Measurements from ENCODE around the gene ACOX3.
"Not testable (repeated sequence)": the region's sequence is repeated elsewhere in the genome, so short reads cannot be mapped to it uniquely, and the experiment has no call there.

The ACOX3 gene

DNA sequence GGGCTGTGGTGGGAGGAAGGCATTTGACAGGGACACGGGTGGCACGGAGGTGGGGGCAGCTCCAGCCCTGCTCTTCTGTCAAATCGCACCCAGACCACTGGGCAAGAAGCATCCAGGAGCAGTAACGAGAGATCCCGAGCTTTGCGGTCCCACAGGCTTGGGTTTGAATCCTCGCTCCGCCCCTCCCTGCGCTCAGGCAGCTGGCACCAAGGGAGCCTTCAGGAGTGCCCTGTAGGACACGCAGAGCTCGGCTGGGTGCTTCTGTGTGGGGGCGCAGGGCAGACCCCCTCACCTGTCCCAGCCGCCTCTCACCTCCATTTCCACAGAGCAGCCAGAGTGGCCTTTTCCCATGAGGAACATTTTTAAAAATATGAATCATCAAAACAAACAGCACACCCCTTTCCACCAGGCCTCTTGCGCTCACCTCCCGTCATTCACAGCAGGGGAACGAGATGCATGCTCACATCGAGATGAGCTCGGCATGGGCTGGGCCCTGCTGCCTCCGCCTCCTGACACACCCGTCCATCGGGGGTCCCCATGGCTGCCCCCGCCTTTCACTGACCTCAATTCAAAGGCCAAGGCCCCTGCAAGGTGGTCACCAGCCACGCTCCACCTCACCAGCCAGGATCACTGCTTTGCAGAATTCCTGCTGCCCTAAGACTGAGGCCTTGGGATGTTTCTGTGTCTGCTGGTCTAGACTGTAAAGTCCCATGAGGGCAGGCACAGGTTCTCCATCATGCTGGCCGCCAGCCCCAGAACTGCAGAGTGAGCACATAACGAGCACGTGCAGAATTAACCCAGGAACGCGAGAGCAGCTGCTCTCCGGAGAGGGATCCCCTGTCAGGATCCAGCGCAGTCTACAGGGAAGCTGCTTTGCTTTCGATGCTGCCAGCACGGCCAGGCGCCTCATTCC lies 52.7 kb downstream of the ACOX3 start:
- CTCF ChIA-PET: no interaction called here
- H3K4me3 Mint-ChIP-seq: no peak overlapping the region
- no peaks in the 10 kb centered on the region for H3K9me3 Mint-ChIP-seq
- H3K4me1 Mint-ChIP-seq: no peaks in the 10 kb centered on the region
- no peaks in the 10 kb centered on the region for H3K27me3 Mint-ChIP-seq
- H3K36me3 Mint-ChIP-seq: no peaks in the 10 kb centered on the region
- no peak for DNase-seq
- no peak overlapping the region for H3K27ac Mint-ChIP-seq

DNA sequence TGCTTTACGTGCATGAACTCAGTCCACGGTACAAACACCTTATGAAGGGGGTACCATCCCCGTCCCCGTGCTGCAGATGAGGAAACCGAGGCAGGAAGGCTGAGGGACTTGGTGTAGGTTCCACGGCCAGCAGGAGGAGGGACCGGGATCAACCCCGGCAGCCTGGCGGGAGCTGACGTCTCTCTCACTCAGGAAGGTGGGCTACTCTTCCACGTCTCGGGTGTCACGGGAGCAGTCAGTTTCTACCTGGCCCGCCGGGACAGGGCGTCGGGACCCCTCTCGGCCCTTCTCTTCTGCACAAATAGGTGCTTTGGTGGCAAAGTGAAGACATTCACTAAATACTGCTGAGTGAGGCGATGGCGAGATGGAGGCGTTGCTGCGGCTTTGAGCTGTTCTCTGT lies 53.3 kb downstream of the ACOX3 start:
- H3K4me1 Mint-ChIP-seq: no peaks in the 10 kb centered on the region
- no peaks in the 10 kb centered on the region for H3K9me3 Mint-ChIP-seq
- H3K27ac Mint-ChIP-seq: no peak overlapping the region
- DNase-seq: no peak
- CTCF ChIA-PET: no interaction called here
- H3K4me3 Mint-ChIP-seq: no peak overlapping the region
- no peaks in the 10 kb centered on the region for H3K36me3 Mint-ChIP-seq
- H3K27me3 Mint-ChIP-seq: no peaks in the 10 kb centered on the region

- no peak for DNase-seq
- CTCF ChIA-PET: no interaction called here
- Mint-ChIP-seq H3K27ac (no peak overlapping the region), H3K4me3 (no peak overlapping the region), H3K27me3 (no peaks in the 10 kb centered on the region), H3K36me3 (no peaks in the 10 kb centered on the region), H3K9me3 (no peaks in the 10 kb centered on the region), H3K4me1 (no peaks in the 10 kb centered on the region)
Observed at GRCh38 chr4:8386731-8387130, 53.8 kb downstream of the ACOX3 start.

GRCh38 chr4:8386131-8386530 lies 54.4 kb downstream of the ACOX3 start:
- H3K4me3 Mint-ChIP-seq, H3K27ac Mint-ChIP-seq, H3K9me3 Mint-ChIP-seq, H3K4me1 Mint-ChIP-seq, H3K27me3 Mint-ChIP-seq, H3K36me3 Mint-ChIP-seq, DNase-seq: not testable (repeated sequence)
- CTCF ChIA-PET: interaction anchor here (1.6 kb wide), 1 partner anchor 16 kb away, joined by 7 read pairs; no protein-coding TSS in a partner anchor

DNA sequence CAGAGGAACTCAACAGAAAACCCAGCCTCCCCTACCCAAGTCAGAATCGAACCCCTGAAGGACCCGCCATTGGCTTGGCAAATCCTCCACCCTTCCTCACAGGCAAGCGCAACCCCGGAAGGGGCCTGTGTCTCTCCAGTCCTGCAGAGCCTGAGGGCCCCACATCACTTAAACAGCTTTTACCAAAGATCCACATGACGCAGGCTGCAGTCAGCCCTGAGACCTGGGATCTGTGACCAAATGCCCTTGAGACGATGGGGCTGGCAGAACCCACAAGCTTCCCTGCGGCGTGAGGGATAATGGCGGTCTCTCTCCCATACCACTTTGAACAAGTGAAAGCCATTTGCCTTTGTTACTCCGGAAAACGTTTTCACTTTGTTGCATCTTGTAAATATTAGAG lies 54.9 kb downstream of the ACOX3 start:
- no peak overlapping the region for H3K27ac Mint-ChIP-seq
- CTCF ChIA-PET: interaction anchor here (1.6 kb wide), 1 partner anchor 17 kb away, joined by 7 read pairs; no protein-coding TSS in a partner anchor
- no peaks in the 10 kb centered on the region for H3K36me3 Mint-ChIP-seq
- no peaks in the 10 kb centered on the region for H3K27me3 Mint-ChIP-seq
- no peak overlapping the region for H3K4me3 Mint-ChIP-seq
- DNase-seq: no peak
- H3K4me1 Mint-ChIP-seq: no peaks in the 10 kb centered on the region
- H3K9me3 Mint-ChIP-seq: no peaks in the 10 kb centered on the region

DNA sequence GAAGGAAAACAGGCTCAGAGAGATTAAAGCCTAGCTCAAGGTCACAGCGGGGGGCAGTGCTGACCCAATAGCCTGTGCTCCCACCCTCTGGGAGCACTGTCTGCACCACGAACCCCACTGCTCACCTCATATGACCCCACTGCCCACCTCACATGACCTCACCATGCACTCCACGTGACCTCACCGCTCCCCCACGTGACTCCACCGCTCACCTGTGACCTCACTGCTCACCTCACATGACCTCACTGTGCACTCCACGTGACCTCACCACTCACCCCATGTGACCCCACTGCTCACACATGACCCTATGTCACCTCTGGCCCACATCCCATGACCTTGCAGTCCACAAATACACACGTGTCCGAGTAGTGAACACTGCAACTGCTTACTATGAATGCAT lies 55.4 kb downstream of the ACOX3 start:
- CTCF ChIA-PET: interaction anchor here (1.6 kb wide), 1 partner anchor 17 kb away, joined by 7 read pairs; no protein-coding TSS in a partner anchor
- no peak for DNase-seq
- Mint-ChIP-seq H3K4me3 (no peak overlapping the region), H3K27me3 (no peaks in the 10 kb centered on the region), H3K4me1 (no peaks in the 10 kb centered on the region), H3K9me3 (no peaks in the 10 kb centered on the region), H3K36me3 (no peaks in the 10 kb centered on the region), H3K27ac (no peak overlapping the region)

DNA sequence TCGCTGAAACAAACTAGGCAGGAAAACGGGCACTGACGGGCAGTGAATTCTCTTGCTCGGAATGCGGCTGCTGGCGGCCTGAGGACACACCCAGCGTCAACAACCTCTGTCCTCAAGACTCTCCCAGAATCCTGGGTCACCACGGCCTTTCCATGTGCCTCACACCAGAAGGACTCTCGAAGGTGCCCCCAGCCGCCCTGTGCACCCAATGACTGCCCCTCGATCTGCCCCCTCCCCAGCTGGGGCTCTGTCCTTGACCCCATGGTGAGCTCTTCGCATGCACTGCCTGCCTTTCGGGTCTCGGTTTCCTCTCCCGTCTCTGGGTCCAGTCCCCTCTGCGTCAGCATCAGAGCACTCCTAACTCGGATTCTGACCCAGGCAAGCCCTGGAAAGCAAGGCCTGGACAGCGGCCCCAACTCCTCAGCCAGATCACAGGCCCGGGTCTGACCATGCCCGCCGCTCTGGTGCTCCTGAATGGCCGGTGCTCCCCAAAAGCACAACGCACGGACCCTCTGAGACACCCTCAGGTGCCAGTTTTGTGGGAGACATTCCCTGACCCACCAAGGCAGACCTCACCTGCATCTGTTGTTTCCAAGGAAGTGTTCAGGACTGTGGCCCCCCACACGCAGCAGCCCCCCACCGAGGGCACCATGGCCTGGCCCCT lies 56.0 kb downstream of the ACOX3 start:
- Mint-ChIP-seq H3K9me3 (no peaks in the 10 kb centered on the region), H3K4me3 (no peak overlapping the region), H3K27ac (no peak overlapping the region), H3K36me3 (no peaks in the 10 kb centered on the region), H3K27me3 (no peaks in the 10 kb centered on the region), H3K4me1 (no peaks in the 10 kb centered on the region)
- CTCF ChIA-PET: interaction anchor here (1.6 kb wide), 1 partner anchor 18 kb away, joined by 7 read pairs; no protein-coding TSS in a partner anchor
- no peak for DNase-seq

- H3K27me3 Mint-ChIP-seq: no peaks in the 10 kb centered on the region
- H3K4me3 Mint-ChIP-seq: no peak overlapping the region
- H3K36me3 Mint-ChIP-seq: no peaks in the 10 kb centered on the region
- no peak overlapping the region for H3K27ac Mint-ChIP-seq
- no peaks in the 10 kb centered on the region for H3K9me3 Mint-ChIP-seq
- no peak for DNase-seq
- CTCF ChIA-PET: no interaction called here
- H3K4me1 Mint-ChIP-seq: no peaks in the 10 kb centered on the region
Observed at GRCh38 chr4:8383451-8384160, 56.9 kb downstream of the ACOX3 start.

DNA sequence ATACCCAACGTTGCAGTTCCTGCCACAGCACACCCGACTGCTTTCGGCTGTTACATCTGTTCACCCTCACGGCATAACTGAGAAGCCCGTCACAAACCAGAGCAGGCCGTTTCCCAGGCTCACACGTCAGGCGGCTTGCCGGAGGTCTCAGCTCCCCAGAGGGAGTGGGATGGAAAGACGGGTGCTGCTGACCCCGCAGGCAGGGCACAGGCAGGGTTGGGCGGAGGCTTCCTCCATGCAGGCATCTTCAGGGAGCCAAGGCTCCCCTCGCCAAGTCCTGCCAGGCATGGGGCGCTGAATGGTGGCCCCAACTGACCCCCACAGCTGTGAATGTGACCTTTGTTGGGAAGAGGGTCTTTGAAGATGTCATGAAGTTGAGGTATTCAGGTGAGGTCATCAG lies 57.5 kb downstream of the ACOX3 start:
- no peaks in the 10 kb centered on the region for H3K27me3 Mint-ChIP-seq
- no peak overlapping the region for H3K4me3 Mint-ChIP-seq
- no peak for DNase-seq
- H3K27ac Mint-ChIP-seq: no peak overlapping the region
- H3K9me3 Mint-ChIP-seq: no peaks in the 10 kb centered on the region
- CTCF ChIA-PET: no interaction called here
- H3K4me1 Mint-ChIP-seq: no peaks in the 10 kb centered on the region
- no peaks in the 10 kb centered on the region for H3K36me3 Mint-ChIP-seq

DNA sequence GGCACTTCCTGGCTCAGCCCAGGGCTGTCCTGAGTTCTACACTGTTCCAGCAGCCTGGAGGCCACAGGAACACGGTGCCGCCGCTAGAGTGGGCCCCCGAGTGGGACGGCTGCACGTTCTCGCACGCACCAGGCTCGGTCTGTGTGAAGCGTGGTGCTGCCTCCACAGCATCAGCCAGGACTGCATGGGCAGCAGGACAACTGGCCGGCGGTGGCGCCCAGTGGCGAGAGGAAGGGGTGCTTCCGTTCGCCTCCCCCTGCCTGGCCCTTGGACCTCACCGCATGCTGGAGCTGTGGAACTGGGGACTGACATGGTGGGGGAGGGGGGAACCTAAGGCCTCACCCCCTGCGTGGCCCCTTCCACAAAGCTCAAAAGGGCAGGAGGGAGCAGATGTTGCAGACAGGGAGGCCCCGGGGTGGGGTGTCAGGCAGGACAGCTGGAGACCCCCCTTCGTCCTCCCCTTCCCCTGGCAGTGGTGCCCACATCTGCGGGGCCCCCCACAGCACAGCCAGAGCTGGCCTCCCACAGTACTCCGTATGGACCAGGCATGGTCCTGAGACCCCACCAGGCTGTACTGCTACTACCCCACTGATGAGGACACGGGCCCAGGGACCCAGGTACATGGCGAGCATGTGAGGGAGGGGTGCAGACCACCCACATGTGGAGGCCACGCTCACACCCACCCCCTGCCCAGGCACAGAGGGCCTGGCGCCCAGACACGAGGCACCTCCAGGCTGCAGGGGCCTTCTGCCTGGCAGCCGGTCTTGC lies 58.5 kb downstream of the ACOX3 start:
- Mint-ChIP-seq H3K27me3 (no peaks in the 10 kb centered on the region), H3K36me3 (no peaks in the 10 kb centered on the region), H3K4me3 (no peak overlapping the region), H3K4me1 (no peaks in the 10 kb centered on the region), H3K9me3 (no peaks in the 10 kb centered on the region), H3K27ac (no peak overlapping the region)
- CTCF ChIA-PET: no interaction called here
- no peak for DNase-seq

DNA sequence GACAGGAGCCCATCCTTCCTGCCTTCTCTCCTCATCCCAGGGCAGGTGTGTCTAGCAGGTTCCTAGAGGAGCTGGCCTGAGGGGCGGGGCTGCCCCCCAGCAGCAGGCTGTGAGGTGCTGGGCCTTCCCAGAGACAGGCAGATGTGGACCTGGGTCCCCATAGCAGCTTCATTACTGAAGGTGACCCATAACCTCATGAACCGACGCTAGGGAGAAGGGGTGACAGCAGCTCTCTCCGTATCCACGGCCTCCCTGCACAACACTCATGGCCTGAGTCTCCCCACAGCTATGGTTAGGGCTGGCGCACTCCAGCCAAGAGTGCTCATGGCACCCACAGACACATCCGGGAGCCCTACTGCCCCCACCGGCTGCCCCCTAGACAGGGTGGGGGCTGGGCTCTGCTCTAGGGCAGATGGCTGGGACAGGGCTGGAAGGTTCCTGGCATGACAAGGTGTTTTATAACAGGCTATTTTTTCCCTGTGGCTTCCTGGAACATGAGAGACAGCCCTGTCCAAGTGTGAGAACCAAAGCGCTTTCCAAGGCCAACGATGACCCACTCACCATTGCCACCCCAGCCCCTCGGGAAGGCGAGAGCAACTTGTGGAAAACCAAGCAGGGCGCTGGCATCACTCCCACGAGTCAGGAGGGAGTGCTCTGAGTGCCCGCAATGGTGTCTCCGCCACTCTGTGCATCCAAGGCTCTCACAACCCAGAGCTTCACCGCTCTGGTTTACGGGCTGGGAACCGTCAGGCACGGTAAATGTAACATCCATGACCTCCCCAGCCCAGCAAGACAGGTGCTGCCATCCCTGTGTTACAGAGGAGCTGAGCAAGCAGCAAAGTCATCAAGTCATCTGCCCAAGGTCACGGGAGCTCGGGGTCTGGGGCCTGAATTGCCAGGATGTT lies 59.8 kb downstream of the ACOX3 start:
- CTCF ChIA-PET: no interaction called here
- Mint-ChIP-seq H3K4me1 (no peaks in the 10 kb centered on the region), H3K27me3 (no peaks in the 10 kb centered on the region), H3K4me3 (no peak overlapping the region), H3K9me3 (no peaks in the 10 kb centered on the region), H3K27ac (no peak overlapping the region), H3K36me3 (no peaks in the 10 kb centered on the region)
- DNase-seq: no peak

DNA sequence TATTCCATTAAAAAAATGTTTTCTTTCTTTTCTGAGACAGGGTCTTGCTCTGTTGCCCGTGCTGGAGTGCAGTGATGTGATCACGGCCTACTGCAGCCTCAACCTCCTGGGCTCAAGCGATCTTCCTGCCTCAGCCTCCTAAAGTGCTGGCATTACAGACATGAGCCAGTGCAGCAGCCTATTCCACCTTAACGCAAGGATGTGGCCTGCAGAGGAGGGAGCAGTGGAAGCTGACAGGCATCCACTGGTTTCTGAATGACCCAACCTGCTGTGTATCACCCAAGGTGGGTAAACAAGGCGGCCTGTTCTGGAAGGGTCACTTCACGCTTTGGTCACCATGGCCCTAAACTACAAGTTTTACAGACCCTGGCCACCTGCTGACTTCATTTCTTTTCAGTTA lies 60.8 kb downstream of the ACOX3 start:
- DNase-seq: no peak
- CTCF ChIA-PET: no interaction called here
- Mint-ChIP-seq H3K9me3 (no peaks in the 10 kb centered on the region), H3K4me1 (no peaks in the 10 kb centered on the region), H3K27me3 (no peaks in the 10 kb centered on the region), H3K4me3 (no peak overlapping the region), H3K36me3 (no peaks in the 10 kb centered on the region), H3K27ac (no peak overlapping the region)

DNA sequence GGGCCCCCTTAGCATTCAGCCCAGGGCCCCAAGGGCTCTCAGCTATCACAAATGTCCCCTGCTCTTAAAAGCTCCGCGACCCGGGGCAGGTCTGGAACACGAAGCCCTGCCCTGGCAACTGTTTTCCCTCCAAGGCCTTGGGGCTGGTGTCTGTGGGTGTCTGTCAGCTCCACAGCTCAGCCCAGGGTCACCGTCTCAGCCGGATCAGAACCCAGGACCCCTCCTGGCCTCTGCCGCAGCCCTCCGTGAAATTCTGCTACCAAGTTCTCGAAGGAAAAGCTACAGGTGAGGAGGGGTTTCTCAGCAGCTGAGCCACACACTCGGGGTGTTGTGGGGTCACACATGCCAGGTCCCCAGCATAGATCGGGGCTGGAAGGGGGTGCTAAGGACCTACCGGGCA lies 61.2 kb downstream of the ACOX3 start:
- DNase-seq: no peak
- Mint-ChIP-seq H3K4me1 (no peaks in the 10 kb centered on the region), H3K9me3 (no peaks in the 10 kb centered on the region), H3K27me3 (no peaks in the 10 kb centered on the region), H3K4me3 (no peak overlapping the region), H3K27ac (no peak overlapping the region), H3K36me3 (no peaks in the 10 kb centered on the region)
- CTCF ChIA-PET: no interaction called here

Data from activated naive CD4-positive, alpha-beta T cell treated with anti-CD3 and anti-CD28 coated beads, Interleukin-2, amount 10 ng/mL, durations not matched to agents 7 days and 5 days (primary cell).